Activated T-cell treated with anti-CD3 and anti-CD28 coated beads, Interleukin-2, amount 50 U/mL, for 72 hours (primary cell): ENCODE results near the gene CHAC1. TPM values are rescaled to one million over a fixed set of nuclear protein-coding genes. Genes with fewer than 3 reads are reported as not detected.

Source experiments
- ATAC-seq, 2 donors: fragments of 150-1000 bp; cut with Tn5 transposase; replicated peaks in 1 of 2; 2 replicates each; pipeline ENCODE4 v1.10.0; 2021; ENCODE audit warnings: moderate library complexity in 2 of 2, mild to moderate bottlenecking in 1 of 2
- DNase-seq, 2 donors: peaks; one replicate each; pipeline ENCODE4 v3.0.0; 2021 to 2022; ENCODE audit warnings: mixed read lengths in 1 of 2
- H3K27ac Mint-ChIP-seq: one replicate; pipeline ENCODE4 v1.8.0; 2022; ENCODE audit warnings: mild to moderate bottlenecking, moderate library complexity, mixed read lengths
- H3K27me3 Mint-ChIP-seq: one replicate; pipeline ENCODE4 v1.8.0; 2022; ENCODE audit warnings: low read depth, mixed read lengths
- H3K36me3 Mint-ChIP-seq, 2 donors: one replicate each; pipeline ENCODE4 v1.8.0; 2022; ENCODE audit warnings: mixed read lengths in 2 of 2, mild to moderate bottlenecking in 1 of 2; ENCODE audit not compliant: insufficient read depth in 2 of 2
- H3K4me1 Mint-ChIP-seq: one replicate; pipeline ENCODE4 v1.8.0; 2022; ENCODE audit warnings: low read depth, mixed read lengths
- H3K4me3 Mint-ChIP-seq, 2 donors: one replicate each; pipeline ENCODE4 v1.8.0; 2022; ENCODE audit warnings: mild to moderate bottlenecking in 2 of 2, mixed read lengths in 2 of 2, moderate library complexity in 2 of 2
- H3K9me3 Mint-ChIP-seq, 2 donors: one replicate each; pipeline ENCODE4 v1.8.0; 2022; ENCODE audit warnings: mixed read lengths in 2 of 2
- total RNA-seq, 2 donors: library from RNA; stranded (reverse); gene quantifications; one replicate each; pipeline ENCODE4 v1.2.3, GENCODE V29; 2022

CHAC1 gene
- total RNA-seq, 2 donors from 2014 or later: 77.8 to 83.0 TPM

DNA sequence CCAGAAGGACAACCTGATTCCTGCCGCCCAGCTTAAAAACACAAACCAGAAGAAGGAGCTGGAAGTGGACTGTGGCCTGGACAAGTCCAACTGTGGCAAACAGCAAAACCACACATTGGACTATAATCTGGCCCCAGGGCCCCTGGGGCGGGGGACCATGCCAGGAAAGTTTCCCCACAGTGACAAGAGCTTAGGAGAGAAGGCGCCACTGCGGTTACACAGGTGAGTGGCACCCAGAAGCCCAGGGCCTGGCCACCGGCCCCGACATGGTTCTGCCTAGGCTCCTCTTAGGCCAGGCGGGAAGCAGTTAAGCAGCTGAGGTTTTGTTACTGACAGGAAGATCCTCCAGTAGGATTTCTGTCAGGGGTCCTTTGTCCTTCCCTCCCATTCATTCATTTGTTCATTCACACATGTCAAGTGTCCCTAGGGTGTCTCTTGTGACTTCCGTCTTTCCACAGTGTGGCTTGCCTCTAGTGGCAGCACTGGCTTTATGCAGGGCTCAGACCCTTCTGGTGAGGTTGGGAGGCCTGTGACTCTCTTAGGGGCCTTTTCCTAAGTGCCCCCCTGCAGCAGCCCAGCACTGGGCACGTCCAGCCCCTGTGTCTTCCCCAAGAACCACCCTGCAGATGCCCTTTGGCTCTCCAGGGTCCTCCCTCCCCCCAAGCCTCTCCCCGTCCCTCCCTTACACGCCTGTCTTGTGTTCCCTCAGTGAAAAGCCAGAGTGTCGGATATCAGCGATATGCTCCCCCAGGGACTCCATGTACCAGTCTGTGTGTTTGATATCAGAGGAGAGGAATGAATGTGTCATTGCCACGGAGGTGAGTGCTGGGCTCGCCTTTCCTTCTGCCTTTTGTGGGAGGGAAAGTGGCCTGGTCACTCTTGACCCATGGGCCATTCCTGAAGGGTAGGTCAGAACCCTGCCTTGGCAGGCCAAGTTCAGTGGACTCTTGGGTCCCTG, 16.3 kb upstream of the CHAC1 start:
- Mint-ChIP-seq H3K9me3 (no peaks in the 10 kb centered on the region), H3K36me3 (no peaks in the 10 kb centered on the region), H3K27ac (no peak overlapping the region), H3K4me3 (no peak overlapping the region), H3K27me3 (peaks cover 13% of the 10 kb centered on the region), H3K4me1 (peaks cover 12% of the 10 kb centered on the region)
- DNase-seq (no peak), ATAC-seq (no peak)

DNA sequence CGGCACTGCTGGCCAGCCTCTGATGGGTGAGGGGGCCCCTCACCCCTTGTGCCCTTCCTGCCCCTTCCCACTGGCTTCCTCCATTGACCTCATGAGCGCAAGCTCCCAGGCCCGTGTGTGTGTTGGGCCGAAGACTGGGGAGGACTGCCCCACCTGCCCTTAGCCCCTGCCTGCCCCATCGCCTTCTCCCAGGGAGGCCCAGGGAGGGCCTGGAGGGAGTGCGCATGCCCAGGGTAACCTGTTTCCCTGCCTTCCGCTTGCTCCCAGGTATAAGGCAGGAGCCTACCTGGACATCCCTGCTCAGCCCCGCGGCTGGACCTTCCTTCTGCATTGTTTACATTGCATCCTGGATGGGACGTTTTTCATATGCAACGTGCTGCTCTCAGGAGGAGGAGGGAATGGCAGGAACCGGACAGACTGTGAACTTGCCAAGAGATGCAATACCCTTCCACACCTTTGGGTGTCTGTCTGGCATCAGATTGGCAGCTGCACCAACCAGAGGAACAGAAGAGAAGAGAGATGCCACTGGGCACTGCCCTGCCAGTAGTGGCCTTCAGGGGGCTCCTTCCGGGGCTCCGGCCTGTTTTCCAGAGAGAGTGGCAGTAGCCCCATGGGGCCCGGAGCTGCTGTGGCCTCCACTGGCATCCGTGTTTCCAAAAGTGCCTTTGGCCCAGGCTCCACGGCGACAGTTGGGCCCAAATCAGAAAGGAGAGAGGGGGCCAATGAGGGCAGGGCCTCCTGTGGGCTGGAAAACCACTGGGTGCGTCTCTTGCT, 15.3 kb upstream of the CHAC1 start:
- ATAC-seq (peak in 1 of 2 donors; percentile 24), DNase-seq (no peak)
- Mint-ChIP-seq H3K4me1 (peaks cover 18% of the 10 kb centered on the region), H3K27me3 (peaks cover 8% of the 10 kb centered on the region), H3K9me3 (no peaks in the 10 kb centered on the region), H3K36me3 (no peaks in the 10 kb centered on the region), H3K4me3 (no peak overlapping the region), H3K27ac (no peak overlapping the region)

DNA sequence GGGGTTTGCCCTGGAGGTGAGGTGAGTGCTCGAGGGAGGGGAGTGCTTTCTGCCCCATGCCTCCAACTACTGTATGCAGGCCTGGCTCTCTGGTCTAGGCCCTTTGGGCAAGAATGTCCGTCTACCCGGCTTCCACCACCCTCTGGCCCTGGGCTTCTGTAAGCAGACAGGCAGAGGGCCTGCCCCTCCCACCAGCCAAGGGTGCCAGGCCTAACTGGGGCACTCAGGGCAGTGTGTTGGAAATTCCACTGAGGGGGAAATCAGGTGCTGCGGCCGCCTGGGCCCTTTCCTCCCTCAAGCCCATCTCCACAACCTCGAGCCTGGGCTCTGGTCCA, 14.8 kb upstream of the CHAC1 start:
- Mint-ChIP-seq H3K9me3 (no peaks in the 10 kb centered on the region), H3K4me3 (no peak overlapping the region), H3K27ac (no peak overlapping the region), H3K27me3 (peaks cover 2% of the 10 kb centered on the region), H3K4me1 (peaks cover 23% of the 10 kb centered on the region), H3K36me3 (no peaks in the 10 kb centered on the region)
- DNase-seq: no peak
- ATAC-seq: no peak

DNA sequence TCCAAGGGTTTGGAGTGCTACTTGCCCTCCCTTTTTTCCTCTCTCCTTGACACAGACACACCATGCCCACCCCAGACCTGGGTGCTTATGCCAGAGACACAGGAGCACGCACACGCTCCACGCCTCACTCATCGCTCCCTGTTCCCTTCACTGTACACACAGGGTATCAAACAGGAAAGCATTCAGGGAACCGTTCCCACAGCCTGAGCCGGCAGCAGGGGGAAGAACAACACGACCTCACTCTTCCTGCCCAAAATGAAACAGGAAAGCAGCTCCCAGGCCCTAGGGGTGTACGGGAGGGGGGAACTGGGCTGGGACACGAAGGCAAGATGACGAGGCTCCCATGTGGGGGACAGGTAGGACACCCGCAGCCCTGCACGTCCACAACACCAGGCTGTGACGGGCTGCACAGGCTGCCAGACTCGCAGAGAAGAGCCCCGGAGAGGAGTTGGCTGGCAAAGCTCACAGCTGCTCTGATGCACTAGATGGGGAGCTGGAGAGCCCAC, 12.9 kb upstream of the CHAC1 start:
- H3K9me3 Mint-ChIP-seq: no peaks in the 10 kb centered on the region
- no peak overlapping the region for H3K27ac Mint-ChIP-seq
- no peaks in the 10 kb centered on the region for H3K27me3 Mint-ChIP-seq
- H3K36me3 Mint-ChIP-seq: no peaks in the 10 kb centered on the region
- peaks cover 34% of the 10 kb centered on the region for H3K4me1 Mint-ChIP-seq
- DNase-seq (no peak), ATAC-seq (no peak)
- peak overlapping the region; percentile 35 to 56 for H3K4me3 Mint-ChIP-seq

DNA sequence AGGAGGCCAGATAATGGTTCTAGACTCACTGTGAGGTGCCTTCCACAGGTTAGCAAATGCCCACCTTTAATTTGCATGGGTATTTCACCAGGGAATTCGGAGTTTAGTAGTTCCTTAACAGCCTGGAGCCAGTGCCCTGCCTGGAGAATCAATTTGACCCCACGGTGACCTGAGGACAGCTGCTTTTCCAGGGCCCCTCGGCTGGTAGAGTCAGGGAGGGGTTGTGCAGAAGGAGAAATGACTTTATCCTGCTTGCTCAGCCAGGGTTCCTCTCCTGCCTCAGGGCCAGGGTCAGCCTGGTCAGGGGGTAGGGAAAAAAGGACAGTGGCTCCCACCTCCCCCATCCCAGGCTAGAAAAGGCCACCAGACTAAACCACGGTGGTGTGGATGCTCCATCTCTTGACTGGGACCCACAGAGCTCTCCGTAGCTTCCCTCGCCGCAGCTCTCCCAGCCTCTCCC, 12.2 kb upstream of the CHAC1 start:
- Mint-ChIP-seq H3K4me1 (peaks cover 39% of the 10 kb centered on the region), H3K27ac (no peak overlapping the region), H3K9me3 (no peaks in the 10 kb centered on the region), H3K36me3 (no peaks in the 10 kb centered on the region), H3K27me3 (no peaks in the 10 kb centered on the region), H3K4me3 (peak overlapping the region; percentile 48 to 56)
- ATAC-seq (no peak), DNase-seq (no peak)

DNA sequence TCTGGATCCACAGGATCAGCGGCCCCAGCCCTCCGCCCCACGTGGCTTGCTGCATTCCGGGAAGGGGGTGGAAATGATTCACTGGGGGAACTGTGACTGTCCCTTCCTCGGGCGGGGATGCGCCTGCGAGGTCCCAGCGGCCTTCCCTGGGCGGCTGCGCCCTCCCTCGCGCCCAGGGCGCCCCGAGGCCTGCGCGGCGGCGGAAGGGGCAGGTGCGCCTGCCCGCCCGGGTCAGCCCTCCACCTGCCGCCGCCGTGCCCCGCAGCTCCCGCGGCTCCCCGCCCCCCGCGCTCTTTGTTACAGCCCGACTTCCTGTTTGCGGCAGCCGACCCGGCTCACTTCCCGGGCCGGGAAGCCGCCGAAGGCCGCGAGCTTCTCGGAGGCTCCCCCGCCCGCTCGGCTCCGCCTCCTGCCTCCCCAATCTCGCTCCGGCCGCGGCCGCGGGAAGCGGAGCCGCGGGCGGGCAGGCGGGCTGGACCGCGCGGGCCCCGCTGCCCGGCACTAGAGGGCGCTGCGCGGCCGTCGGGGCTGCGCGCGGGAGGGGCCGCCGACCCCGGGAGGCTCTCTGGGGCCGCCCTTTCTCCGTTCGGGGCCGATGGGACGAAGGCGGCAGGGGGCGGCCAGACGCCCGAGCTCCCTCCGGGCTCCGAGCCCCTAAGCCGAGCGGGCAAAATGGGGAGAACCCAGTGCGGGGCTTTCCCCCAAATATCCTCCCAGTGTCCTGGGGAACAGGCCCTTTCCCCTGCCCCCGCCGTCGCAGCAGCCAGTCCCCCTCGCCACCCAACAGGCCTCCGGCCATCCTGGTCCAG, 11.5 kb upstream of the CHAC1 start:
- Mint-ChIP-seq H3K27me3 (no peaks in the 10 kb centered on the region), H3K9me3 (no peaks in the 10 kb centered on the region), H3K36me3 (no peaks in the 10 kb centered on the region), H3K4me3 (peak overlapping the region; percentile 85 to 87), H3K27ac (peak overlapping the region; percentile 69), H3K4me1 (peaks cover 45% of the 10 kb centered on the region)
- DNase-seq (peak; percentile 73 to 85), ATAC-seq (peak; percentile 89 to 90)

DNA sequence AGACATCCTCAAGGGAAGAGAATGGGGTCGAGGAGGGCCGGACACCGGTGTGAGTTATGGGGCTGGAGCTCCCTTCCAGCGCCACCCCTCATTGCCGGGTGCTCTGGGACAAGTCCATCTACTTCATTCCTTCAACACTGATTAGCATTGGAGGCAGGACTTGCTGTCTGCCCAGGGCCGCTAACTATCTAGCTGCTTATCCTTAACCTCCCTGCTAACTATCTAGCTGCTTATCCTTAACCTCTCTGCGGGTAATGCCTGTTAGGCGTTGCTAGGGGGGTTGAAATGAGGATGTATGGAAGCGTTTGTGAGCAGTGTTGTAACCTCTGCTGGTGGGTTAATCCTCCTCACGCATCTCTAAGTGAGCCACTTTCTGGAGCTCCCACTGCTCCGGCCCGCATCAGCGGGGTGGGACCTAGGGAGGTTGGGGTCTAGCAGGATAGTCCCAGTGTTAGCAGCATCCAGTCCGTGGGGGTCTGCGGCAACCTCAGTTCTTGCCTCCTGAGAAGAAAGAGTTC, 10.9 kb upstream of the CHAC1 start:
- Mint-ChIP-seq H3K27me3 (no peaks in the 10 kb centered on the region), H3K27ac (peak overlapping the region; percentile 69), H3K9me3 (no peaks in the 10 kb centered on the region), H3K36me3 (no peaks in the 10 kb centered on the region), H3K4me1 (peaks cover 45% of the 10 kb centered on the region), H3K4me3 (peak overlapping the region; percentile 85 to 87)
- DNase-seq (no peak), ATAC-seq (peak; percentile 10 to 12)

DNA sequence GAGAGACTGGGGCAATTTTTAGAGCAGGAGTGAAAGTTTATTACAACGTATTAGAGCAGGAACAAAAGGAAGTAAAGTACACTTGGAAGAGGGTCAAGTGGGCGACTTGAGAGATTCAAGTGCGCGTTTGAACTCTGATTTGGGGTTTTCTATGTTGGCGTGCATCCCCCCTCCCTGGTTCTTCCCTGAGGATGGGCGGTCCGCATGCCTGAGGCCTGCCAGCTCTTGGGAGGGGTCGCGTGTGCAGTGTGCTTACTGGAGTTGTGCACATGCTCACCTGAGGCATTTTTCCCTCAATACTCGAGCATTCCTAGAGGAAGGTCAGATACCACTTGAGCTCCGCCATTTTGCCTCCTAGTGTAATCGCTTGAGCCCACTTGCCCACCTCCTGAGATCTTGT, 10.4 kb upstream of the CHAC1 start:
- peak overlapping the region; percentile 85 to 87 for H3K4me3 Mint-ChIP-seq

DNA sequence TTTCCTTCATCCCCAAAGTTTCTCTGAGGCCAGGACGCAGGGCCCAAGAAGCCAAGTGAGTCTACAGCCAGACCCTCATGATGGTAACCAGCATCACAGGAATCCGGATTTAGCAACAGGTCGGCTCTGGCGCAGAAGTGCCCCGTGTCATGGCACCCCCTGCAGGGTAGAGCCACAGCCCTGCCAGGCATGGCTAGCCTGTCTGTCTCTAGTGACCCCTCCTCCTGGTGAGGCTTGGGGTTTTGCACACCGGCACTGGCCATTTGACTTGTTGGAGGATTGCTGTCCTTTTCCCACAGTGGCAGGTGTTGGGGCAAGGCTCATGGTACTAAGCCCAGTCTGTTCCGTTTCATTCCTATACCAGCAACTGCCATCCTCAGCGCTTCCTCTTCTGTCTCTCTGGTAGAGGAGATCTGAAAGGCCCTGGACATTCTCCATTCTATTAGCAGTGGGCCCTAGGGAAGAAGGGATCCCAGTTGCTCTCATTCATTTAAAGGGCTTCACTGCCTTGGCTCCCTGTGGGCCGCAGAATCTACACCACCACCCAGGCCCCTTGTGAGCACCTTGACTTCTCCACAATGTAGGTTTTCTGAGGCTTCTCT, 9.4 kb upstream of the CHAC1 start:
- DNase-seq: no peak
- Mint-ChIP-seq H3K27ac (no peak overlapping the region), H3K36me3 (no peaks in the 10 kb centered on the region), H3K9me3 (no peaks in the 10 kb centered on the region), H3K27me3 (no peaks in the 10 kb centered on the region), H3K4me3 (peak overlapping the region; percentile 85 to 87), H3K4me1 (peaks cover 45% of the 10 kb centered on the region)
- ATAC-seq: no peak

More for the DNA sequence above, 10.4 kb upstream of the CHAC1 start:
- DNase-seq (no peak), ATAC-seq (no peak)
- Mint-ChIP-seq H3K9me3 (no peaks in the 10 kb centered on the region), H3K27ac (peak overlapping the region; percentile 69), H3K4me1 (peaks cover 45% of the 10 kb centered on the region), H3K27me3 (no peaks in the 10 kb centered on the region), H3K36me3 (no peaks in the 10 kb centered on the region)

DNA sequence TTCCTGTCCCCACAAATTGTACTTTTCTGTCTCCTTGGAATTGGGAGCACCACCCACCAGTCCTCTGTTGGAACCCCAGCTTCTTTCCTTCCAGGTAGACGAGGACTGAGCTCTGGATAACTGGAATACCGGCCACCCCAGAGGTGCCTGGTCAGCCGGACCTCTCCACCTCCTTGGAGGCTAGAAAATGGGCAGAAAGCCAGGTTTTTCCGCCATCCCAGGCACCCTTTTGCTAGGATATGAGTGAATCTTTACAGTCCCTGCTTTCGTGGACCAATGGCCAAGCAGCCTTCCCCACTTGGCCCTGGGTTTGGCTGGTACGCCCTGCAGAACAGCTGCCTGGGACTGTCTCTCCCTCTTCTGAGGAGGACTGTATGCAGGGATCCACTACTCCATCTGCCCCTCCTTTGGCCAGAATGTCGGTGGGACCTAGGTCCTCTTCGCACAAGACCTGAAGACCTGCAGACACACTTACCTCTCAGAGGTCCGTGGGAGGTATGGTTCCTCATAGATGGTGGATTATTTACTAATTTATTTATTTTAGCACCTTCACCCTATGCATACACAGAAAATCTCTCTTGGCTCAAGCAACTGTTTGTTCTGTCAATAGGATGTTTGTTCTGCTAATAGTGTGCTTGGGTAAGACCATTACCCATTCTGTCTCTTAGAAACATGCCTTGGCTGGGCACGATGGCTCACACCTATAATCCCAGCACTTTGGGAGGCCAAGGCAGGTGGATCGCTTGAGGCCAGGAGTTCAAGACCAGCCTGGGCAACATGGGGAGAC, 8.6 kb upstream of the CHAC1 start:
- H3K4me1 Mint-ChIP-seq: peaks cover 45% of the 10 kb centered on the region
- no peak for DNase-seq
- no peak for ATAC-seq
- no peak overlapping the region for H3K27ac Mint-ChIP-seq
- peak overlapping the region in 1 of 2 donors; percentile 31 for H3K4me3 Mint-ChIP-seq
- H3K27me3 Mint-ChIP-seq: no peaks in the 10 kb centered on the region
- H3K9me3 Mint-ChIP-seq: no peaks in the 10 kb centered on the region
- H3K36me3 Mint-ChIP-seq: no peaks in the 10 kb centered on the region

DNA sequence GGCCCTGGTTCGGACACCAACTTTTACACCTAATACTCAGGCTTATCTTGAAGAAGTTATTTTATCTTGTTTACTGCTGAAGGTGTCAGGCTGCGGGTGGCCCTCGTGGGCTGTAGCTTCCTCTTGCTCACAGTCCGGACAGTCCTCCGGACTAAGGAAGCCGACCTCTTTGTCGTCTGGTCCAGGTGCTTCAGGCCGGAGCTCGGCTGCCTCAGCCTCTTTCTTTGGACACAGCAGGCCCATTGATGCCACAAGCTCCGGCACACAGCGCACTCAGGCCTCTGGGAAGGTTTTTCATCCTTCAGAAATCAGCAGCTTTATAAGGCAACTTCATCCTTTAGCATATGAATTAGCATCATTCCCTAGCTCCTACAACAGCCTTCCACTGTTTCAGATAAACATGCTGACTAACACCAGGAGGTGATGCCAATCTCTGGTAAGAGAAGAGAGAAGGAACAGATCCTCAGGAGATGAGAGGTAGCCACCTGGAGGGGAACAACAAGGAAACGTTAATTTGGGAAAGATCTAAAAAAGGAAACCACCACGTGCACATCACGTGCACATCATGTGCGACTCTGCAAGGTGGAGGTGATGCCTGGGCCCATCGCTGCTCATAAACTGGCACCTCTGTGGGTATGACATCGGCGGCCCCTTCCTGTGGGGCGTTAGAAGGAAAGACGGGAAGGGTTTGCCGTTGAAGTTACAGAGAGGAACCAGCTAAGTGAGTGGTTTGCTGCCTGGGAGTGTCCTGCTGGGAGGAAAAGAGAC, 4.4 kb upstream of the CHAC1 start:
- H3K4me1 Mint-ChIP-seq: peaks cover 32% of the 10 kb centered on the region
- ATAC-seq: no peak
- peaks cover 8% of the 10 kb centered on the region in 2 donors for H3K36me3 Mint-ChIP-seq
- no peak for DNase-seq
- no peak overlapping the region for H3K4me3 Mint-ChIP-seq
- H3K27ac Mint-ChIP-seq: no peak overlapping the region
- no peaks in the 10 kb centered on the region for H3K27me3 Mint-ChIP-seq
- no peaks in the 10 kb centered on the region for H3K9me3 Mint-ChIP-seq
